GM04504 (cell line): ENCODE measurements around the gene TCF4.

ENCODE experiments used
- DNase-seq: peaks from one replicate; pipeline ENCODE4 v3.0.0-alpha.2; 2012; ENCODE audit warnings: low read depth

The TCF4 gene

GRCh38 chr18:55588111-55588869, at the start of gene TCF4:
TSS of gene TCF4 (minus strand) at chr18:55588192. CDS start at chr18:55587116, 1,076 bp downstream.
- DNase-seq: no peak

- no peak for DNase-seq
These were observed 49.2 kb upstream of the TCF4 start for GRCh38 chr18:55637204-55637603.

- DNase-seq: no peak
These were observed 47.4 kb upstream of the TCF4 start for GRCh38 chr18:55635439-55635838.

- DNase-seq: peak; percentile 66
These were observed 46.6 kb upstream of the TCF4 start for GRCh38 chr18:55634545-55634944.

GRCh38 chr18:55633032-55633431, 45.0 kb upstream of the TCF4 start:
- no peak for DNase-seq

GRCh38 chr18:55629133-55629532, 41.1 kb upstream of the TCF4 start:
- no peak for DNase-seq

- no peak for DNase-seq
These were observed 39.0 kb upstream of the TCF4 start for GRCh38 chr18:55627007-55627406.

- DNase-seq: no peak
These were observed 37.9 kb upstream of the TCF4 start for GRCh38 chr18:55625901-55626300.

GRCh38 chr18:55623626-55624025, 35.6 kb upstream of the TCF4 start:
- no peak for DNase-seq

GRCh38 chr18:55610506-55610905, 22.5 kb upstream of the TCF4 start:
- DNase-seq: no peak

GRCh38 chr18:55609160-55609825, 21.3 kb upstream of the TCF4 start:
- no peak for DNase-seq

GRCh38 chr18:55608497-55608896, 20.5 kb upstream of the TCF4 start:
- no peak for DNase-seq

GRCh38 chr18:55607773-55608172, 19.8 kb upstream of the TCF4 start:
- no peak for DNase-seq

GRCh38 chr18:55605733-55606338, 17.8 kb upstream of the TCF4 start:
- no peak for DNase-seq

GRCh38 chr18:55603775-55604174, 15.8 kb upstream of the TCF4 start:
- DNase-seq: no peak

GRCh38 chr18:55593888-55594287, 5.9 kb upstream of the TCF4 start:
- DNase-seq: no peak

GRCh38 chr18:55592572-55592971, 4.6 kb upstream of the TCF4 start:
- DNase-seq: no peak

GRCh38 chr18:55592106-55592505, 4.1 kb upstream of the TCF4 start:
- no peak for DNase-seq

- peak; percentile 92 for DNase-seq
These were observed 1.8 kb upstream of the TCF4 start for GRCh38 chr18:55589625-55590291.

- no peak for DNase-seq
These were observed 1.0 kb upstream of the TCF4 start for GRCh38 chr18:55588870-55589595.

- DNase-seq: no peak
These were observed 428 bp downstream of the TCF4 start for GRCh38 chr18:55587418-55588110.
